Measurements from ENCODE around the gene ARID1B. TPM values are rescaled to one million over a fixed set of nuclear protein-coding genes. Genes with fewer than 3 reads are reported as not detected.

Gene ARID1B
- total and polyA plus RNA-seq, 12 donors = 11.2 to 63.2 (median 52.2) TPM

- Histone ChIP-seq H3K4me3 (no peak overlapping the region), H3K36me3 (no peaks in the 10 kb centered on the region), H3K27ac (no peak overlapping the region), H3K27me3 (no peaks in the 10 kb centered on the region), H3K4me1 (peaks cover 0 to 78% (median 63%) of the 10 kb centered on the region in 9 donors), H3K9me3 (no peaks in the 10 kb centered on the region)
- no peak for TF ChIP-seq CTCF (IDR thresholded peaks at IDR 0.05)
- DNase-seq (no peak), ATAC-seq (no peak)
- 85 to 94% methylated on average over 2 of the region's 2 CpGs for WGBS, 2 donors
- intact Hi-C loops (cut with DNase I) = no loop called here
Observed at GRCh38 chr6:156970595-156971112, 193.5 kb downstream of the ARID1B start.

- Histone ChIP-seq H3K36me3 (no peaks in the 10 kb centered on the region), H3K9me3 (no peaks in the 10 kb centered on the region), H3K4me1 (peaks cover 0 to 84% (median 70%) of the 10 kb centered on the region in 9 donors), H3K27ac (no peak overlapping the region), H3K4me3 (no peak overlapping the region), H3K27me3 (no peaks in the 10 kb centered on the region)
- WGBS, 2 donors = 64 to 68% methylated on average over 7 of the region's 7 CpGs
- TF ChIP-seq CTCF (IDR thresholded peaks at IDR 0.05) = no peak
- peak in 5 of 8 donors; percentile 8 to 47 (median 33) for ATAC-seq
- intact Hi-C loops (cut with DNase I) = no loop called here
- DNase-seq = no peak
Observed at GRCh38 chr6:156971153-156971885, 194.1 kb downstream of the ARID1B start.

GRCh38 chr6:156972145-156972544 lies 195.0 kb downstream of the ARID1B start:
- ATAC-seq = peak in 1 of 8 donors; percentile 30
- no peak for TF ChIP-seq CTCF (IDR thresholded peaks at IDR 0.05)
- intact Hi-C loops (cut with DNase I) = no loop called here

GRCh38 chr6:156974830-156975261 lies 197.7 kb downstream of the ARID1B start:
- ATAC-seq = no peak
- H3K9me3 ChIP-seq = no peaks in the 10 kb centered on the region

More at GRCh38 chr6:156972145-156972544, 195.0 kb downstream of the ARID1B start:
- Histone ChIP-seq H3K4me1 (peaks cover 0 to 92% (median 78%) of the 10 kb centered on the region in 9 donors), H3K27ac (no peak overlapping the region), H3K4me3 (no peak overlapping the region), H3K27me3 (no peaks in the 10 kb centered on the region), H3K36me3 (no peaks in the 10 kb centered on the region), H3K9me3 (no peaks in the 10 kb centered on the region)
- 57 to 68% methylated on average over 3 of the region's 3 CpGs for WGBS, 2 donors
- DNase-seq = no peak

More at GRCh38 chr6:156974830-156975261, 197.7 kb downstream of the ARID1B start:
- peaks cover 0 to 97% (median 80%) of the 10 kb centered on the region in 9 donors for H3K4me1 ChIP-seq
- no peak for TF ChIP-seq CTCF (IDR thresholded peaks at IDR 0.05)
- no peak for DNase-seq
- 86 to 89% methylated on average over 2 of the region's 2 CpGs for WGBS, 2 donors
- no peaks in the 10 kb centered on the region for H3K36me3 ChIP-seq
- no peak overlapping the region for H3K4me3 ChIP-seq
- no peaks in the 10 kb centered on the region for H3K27me3 ChIP-seq
- no peak overlapping the region for H3K27ac ChIP-seq
- intact Hi-C loops (cut with DNase I) = loop anchor here in 1 of 10 donors (5.0 kb wide), 1 partner anchor 42 kb away; no protein-coding TSS in a partner anchor

Data from heart right ventricle (tissue), 16 donors.